ENCODE measurements around the gene GLDC.

- no peak for TF ChIP-seq EGR1 (IDR thresholded peaks at IDR 0.05; ENCODE audit: low read depth in 2 of 2)
- no peak for TF ChIP-seq CTCF (IDR thresholded peaks at IDR 0.05; ENCODE audit: low read depth, low read length, missing input control)
- no peak for TF ChIP-seq JUND (IDR thresholded peaks at IDR 0.05)
- no peak for TF ChIP-seq MAX (IDR thresholded peaks at IDR 0.05)
- no peak for TF ChIP-seq TAF1 (conservative IDR thresholded peaks at IDR 0.05)
- TF ChIP-seq SP1 (IDR thresholded peaks at IDR 0.05), result no peak
- TF ChIP-seq REST (IDR thresholded peaks at IDR 0.05), result no peak
- TF ChIP-seq GABPA (IDR thresholded peaks at IDR 0.05 in 1 of 2, conservative IDR thresholded peaks at IDR 0.05 in 1 of 2), result no peak
- no peak for TF ChIP-seq RXRA (IDR thresholded peaks at IDR 0.05)
- TF ChIP-seq HNF4A (conservative IDR thresholded peaks at IDR 0.05), result no peak
- no peak for TF ChIP-seq RAD21 (IDR thresholded peaks at IDR 0.05)
Measured at GRCh38 chr9:6565312-6565711, 80.2 kb downstream of the GLDC start.

Data from liver (tissue), 3 donors.